Suprapubic skin (tissue), 4 donors: ENCODE data around the gene CAPN11.
"Not testable (repeated sequence)": the region's sequence is repeated elsewhere in the genome, so short reads cannot be mapped to it uniquely, and the experiment has no call there.

Experiments used
- EP300 ChIP-seq: sonication (generic); formaldehyde crosslinking; IDR thresholded peaks from one replicate; pipeline ENCODE4 v1.6.1; 2017; ENCODE audit warnings: antibody characterized with exemption
- POLR2A ChIP-seq, 2 donors: fragments of 450-650 bp; IDR thresholded peaks; one replicate each; pipeline ENCODE4 v1.6.1; 2017; ENCODE audit warnings: antibody characterized with exemption in 2 of 2, mild to moderate bottlenecking in 2 of 2, moderate library complexity in 2 of 2
- POLR2AphosphoS5 ChIP-seq, 3 donors: sonication (generic); formaldehyde crosslinking; IDR thresholded peaks; one replicate each; pipeline ENCODE4 v1.6.1; 2017; ENCODE audit warnings: antibody characterized with exemption in 3 of 3
- TF ChIP-seq, protein P1 (sequence below), 2 donors: fragments of 200-600 bp in 1 of 2; fragments of 450-650 bp in 1 of 2; sonication (generic) in 1 of 2; IDR thresholded peaks; one replicate each; pipeline ENCODE4 v1.5.1; 2016 to 2019; ENCODE audit warnings: antibody characterized with exemption in 2 of 2, mild to moderate bottlenecking in 1 of 2, moderate library complexity in 1 of 2

GRCh38 chr6:44181784-44182183 is 23.2 kb downstream of the CAPN11 start:
- TF ChIP-seq POLR2AphosphoS5 (IDR thresholded peaks at IDR 0.05); EP300; POLR2A (IDR thresholded peaks at IDR 0.05): not testable (repeated sequence)
- TF ChIP-seq, protein P1, sequence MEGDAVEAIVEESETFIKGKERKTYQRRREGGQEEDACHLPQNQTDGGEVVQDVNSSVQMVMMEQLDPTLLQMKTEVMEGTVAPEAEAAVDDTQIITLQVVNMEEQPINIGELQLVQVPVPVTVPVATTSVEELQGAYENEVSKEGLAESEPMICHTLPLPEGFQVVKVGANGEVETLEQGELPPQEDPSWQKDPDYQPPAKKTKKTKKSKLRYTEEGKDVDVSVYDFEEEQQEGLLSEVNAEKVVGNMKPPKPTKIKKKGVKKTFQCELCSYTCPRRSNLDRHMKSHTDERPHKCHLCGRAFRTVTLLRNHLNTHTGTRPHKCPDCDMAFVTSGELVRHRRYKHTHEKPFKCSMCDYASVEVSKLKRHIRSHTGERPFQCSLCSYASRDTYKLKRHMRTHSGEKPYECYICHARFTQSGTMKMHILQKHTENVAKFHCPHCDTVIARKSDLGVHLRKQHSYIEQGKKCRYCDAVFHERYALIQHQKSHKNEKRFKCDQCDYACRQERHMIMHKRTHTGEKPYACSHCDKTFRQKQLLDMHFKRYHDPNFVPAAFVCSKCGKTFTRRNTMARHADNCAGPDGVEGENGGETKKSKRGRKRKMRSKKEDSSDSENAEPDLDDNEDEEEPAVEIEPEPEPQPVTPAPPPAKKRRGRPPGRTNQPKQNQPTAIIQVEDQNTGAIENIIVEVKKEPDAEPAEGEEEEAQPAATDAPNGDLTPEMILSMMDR (IDR thresholded peaks at IDR 0.05), result not testable (repeated sequence)
